GM21515 (cell line): ENCODE data around the gene SMAD7.

Source experiments
- ATAC-seq: cut with Tn5 transposase; IDR thresholded peaks from one replicate; pipeline ENCODE4 v1.9.1; 2021; ENCODE audit not compliant: unreplicated experiment

The SMAD7 gene

DNA sequence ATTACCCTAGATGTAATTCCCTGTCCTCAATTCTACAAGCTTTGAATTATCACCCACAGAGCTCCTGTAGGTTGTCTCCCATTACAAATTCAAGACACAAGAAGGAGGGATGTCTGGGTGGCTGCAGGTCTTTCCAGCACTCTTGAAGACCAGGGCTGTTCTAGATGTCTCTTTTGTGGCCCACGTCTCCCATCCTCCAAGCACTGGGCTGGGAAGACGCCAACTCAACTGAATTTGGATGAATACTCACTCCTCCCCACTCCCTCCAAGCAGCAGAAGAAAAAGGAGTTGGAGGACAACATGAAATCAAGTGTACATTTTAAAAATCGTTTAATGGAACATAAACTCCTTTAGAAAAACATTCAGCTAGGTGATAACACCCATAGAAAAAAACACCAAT is 31.2 kb downstream of the SMAD7 start:
- ATAC-seq = no peak

DNA sequence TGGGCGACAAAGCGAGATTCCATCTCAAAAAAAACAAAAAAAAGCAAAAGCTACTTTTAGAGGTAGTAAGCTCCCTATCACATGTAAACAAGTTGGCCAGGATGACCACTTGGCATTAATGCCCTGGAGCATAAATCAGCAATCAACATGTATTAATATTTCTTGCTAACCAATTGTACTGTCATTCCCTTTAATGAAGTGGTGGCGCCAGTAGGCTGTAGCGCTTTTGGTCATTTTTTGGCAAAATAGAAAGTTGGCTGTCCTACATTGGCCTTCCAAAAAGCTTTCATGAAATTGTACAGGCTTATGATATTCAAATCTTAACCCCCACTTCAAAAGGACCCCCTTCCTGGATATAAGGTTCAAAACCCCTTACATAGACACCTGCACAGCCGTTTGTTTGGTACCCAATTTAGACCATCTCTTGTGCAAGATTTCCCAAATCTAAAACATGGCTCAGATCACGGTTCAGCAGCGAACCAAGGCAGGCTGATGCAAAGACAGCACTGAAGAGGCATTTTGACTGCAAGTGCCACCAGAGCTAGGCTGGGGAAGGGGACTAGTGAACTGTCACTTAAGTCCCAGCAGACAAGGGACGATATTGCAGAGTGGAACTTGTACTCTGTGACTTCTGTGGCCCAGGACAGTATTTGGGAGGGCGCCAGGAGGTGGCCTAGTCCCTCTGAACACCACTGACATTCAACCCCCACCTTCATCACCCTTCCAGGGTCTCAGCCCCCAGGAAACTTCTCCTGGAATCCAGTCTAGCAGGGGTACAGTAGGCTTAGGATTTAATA is 31.9 kb downstream of the SMAD7 start:
- ATAC-seq = no peak

- ATAC-seq = no peak
Measured at GRCh38 chr18:48917579-48918517, 32.9 kb downstream of the SMAD7 start.

DNA sequence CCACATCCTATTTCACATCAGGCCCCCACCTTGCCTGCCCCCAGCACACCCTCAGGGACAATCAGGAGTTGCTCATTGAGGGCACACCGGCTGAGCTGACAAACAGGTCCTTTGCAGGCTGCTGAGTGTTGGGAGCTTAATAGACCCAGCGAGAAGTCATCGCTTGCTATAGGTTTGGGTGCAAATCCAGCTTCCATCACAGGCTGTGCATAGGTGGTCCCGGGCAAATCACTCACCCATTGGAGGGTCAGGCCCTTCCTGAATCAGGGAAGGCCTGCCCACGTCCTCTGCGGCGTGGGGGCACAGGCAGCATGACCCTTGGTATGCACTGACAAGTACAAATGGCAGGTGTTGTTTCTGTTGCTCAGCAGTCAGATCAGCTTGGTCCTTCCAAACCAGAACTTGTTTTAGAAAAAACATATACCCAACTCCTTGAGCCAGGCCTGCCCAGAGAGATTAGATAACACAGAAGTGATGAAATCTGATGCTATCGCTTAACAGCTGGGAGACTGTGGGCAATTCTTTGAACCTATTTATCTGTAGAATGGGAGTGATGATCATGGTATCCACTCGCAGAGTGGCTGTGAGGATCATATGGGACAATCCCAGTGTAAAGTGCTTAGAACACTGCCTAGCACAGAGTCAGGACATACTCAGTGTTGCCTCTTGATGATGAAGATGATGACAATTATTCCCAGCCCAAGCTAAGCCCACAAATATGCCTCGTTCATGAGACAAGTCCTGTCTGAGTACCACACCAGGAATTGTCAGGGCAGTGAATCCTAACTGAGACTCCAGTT is 34.9 kb downstream of the SMAD7 start:
- ATAC-seq = no peak

- ATAC-seq = no peak
Measured at GRCh38 chr18:48914581-48915251, 36.0 kb downstream of the SMAD7 start.

DNA sequence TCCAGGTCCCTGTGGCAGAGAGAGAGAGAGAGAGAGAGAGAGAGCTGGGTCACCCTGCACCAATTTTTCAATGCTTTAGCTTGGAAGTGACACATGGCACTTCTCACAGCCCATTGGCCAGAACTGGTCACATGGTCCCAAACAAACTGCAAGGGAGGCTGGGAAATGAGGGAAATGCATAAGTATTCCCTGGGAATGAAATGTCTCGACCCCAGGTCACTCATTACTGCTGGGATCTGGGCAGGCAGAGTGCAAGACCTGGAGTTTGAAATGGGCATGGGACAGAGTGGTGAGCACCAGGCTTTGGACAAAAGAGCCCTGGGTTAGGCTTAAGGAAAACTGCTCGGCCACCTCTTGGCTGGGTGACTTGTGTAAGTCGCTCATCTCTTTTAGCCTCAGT is 37.0 kb downstream of the SMAD7 start:
- no peak for ATAC-seq

- ATAC-seq = no peak
Measured at GRCh38 chr18:48913201-48913600, 37.6 kb downstream of the SMAD7 start.

DNA sequence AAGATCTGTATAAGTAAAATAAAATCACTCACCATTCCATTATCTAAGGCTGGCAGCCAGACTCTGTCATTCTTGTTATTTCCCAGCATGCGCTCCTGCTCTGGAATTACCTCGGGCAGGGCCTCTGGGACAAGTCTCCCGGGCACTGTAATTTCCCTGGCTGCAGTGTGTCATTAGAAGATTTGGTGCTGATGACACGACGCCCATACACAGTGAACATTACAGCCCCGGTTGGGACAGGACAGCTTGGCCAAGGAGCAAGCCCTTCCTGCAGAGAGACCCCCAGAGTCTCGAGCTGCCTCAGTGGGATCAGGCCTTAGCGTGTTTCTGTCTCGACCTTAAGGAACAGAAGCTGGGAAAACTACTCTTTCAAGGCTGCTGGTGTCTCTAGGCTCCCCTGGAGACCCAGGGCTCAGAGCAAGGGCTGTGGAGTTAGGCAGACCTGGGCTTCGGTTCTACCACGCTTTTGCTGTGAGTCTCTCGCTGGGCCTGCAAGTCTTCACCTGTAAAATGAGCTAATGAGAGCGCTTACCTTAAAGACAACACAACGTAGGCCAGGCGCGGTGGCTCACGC is 39.7 kb downstream of the SMAD7 start:
- ATAC-seq = no peak

DNA sequence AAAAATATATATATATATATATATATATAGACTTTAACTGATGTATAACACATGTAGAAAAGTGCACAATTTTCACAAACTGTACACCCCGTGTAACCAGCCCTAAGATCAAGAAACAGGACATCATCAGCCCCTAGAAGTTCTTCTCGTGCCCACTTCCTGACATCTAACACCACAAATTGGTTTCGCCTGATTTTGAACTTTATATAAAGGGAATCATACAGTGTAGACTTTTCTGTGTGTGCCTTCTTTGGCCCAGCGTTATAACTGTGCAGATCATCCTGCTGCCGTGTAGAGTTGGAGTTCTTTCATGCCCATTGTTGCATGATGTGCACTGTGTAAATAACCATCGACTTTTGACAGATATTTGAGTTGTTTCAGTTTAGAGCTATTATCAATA is 41.0 kb downstream of the SMAD7 start:
- ATAC-seq = no peak

DNA sequence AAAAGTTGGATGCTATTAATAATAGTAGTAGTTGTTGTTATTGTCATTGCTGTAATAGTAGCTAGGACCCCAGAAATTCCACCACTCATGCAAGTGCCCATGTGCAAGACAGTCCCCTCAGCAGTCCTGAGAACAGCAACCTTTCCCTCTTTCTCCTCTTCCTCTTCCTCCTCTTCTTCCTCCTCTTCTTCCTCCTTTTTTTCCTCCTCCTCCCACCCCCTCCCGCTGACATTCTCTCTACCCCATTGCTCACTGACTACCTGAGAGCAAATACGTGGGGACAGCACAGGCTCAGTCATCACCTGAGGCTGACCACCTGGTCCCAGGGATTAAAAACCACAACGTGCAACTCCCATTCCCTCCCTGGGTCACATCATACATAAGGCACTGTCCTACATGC is 41.8 kb downstream of the SMAD7 start:
- ATAC-seq = no peak

DNA sequence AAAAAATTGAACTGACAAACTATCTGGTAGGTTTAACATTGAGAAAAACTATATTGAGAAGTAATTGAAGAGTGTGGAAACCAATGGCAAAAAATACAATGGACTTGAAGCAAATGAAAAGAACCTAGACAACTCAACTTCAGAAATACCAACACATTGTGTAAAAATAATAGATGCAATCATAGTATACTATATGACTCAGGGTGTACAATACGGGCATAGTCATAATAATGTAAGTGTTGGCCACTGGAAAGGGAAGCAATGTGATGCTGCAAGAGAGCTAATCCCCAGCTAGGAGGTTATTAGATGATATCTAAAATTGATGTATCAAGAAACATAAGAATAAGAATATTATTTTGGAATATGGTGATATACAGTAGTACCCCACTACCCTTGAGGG is 45.3 kb downstream of the SMAD7 start:
- no peak for ATAC-seq

DNA sequence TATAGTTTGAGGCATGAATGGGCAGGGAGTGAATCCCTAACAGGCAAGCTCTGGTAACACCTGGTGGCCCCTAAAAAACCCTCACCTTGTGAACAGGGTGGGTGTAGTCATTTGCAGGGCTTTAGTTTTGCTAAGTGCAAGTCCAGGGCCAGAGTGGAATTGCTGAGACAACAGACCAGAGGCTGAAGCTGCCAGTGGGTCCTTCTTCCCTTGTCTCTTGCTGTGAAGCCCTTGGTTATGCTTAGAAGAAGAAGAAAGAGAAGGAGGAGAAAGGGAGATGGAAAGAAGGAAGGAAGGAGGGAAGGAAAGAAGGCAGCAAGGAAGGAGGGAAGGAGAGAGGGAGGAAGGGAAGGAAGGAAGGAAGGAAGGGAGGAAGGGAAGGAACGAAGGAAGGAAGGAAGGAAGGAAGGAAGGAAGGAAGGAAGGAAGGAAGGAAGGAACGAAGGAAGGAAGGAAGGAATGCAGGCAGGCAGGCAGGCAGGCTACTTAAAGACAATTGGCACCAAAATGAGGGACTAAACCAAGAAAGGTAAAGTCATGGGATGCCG is 45.8 kb downstream of the SMAD7 start:
- no peak for ATAC-seq

DNA sequence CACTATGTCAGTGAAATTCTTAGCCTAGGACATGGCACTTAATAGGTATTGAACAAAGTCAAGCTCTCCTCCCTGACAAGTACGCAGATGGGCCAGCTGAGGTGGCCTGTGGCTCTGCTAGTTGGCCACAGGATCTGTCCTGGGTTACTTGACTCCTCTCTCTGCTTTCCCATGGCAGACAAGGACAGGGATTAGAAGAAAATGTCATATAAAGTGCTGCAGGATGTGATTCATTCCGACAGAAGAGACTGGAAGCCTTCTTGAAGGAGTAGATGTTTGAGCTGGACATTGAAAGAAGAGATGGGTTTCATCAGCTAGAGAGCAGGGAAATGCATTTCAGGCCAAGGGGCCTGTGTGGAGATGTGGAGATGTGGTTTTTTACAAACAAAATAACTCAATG is 46.7 kb downstream of the SMAD7 start:
- no peak for ATAC-seq

- ATAC-seq = no peak
Measured at GRCh38 chr18:48902856-48903601, 47.7 kb downstream of the SMAD7 start.

DNA sequence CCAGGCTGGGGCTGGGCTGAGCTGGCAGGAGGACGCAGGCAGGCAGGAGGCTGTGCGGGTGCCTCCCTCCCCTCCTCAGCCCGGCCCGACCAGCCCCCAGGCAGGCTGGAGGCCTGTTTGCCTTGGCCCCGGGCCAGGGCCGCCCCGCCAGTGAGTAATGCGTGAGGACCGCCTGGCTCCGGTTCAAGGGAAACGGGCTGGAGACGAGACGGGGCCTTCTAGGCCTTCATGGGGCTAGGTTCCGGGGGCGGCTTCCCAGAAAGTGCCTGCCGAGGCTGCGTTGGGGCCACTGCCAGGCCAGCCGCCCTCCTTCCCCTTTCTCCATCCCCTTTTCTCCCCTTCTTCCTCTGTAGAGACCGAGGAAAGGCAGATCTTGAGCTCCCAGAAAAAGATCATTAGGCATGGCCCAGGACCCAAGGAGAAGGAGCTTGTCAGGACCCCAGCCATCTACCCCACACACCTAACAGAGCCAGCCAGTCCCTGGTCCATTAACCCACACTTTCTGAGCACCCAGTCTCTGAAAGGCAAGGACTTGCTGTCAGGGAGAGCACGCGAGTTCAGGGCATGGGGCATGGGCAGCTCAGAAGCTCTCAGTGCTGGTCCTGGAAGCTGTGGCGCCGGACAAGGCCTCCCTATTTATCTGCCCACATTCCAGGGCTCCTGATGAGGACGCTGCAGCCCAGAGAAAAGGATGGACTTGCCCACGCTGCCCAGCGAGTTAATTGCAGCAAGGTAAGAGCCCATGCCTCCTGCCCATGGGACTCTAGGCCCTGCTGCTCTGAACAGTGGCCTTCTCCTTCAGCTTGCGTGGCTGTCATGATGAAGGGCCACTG is 48.5 kb downstream of the SMAD7 start:
- ATAC-seq = no peak

- no peak for ATAC-seq
Measured at GRCh38 chr18:48901145-48902022, 49.4 kb downstream of the SMAD7 start.

DNA sequence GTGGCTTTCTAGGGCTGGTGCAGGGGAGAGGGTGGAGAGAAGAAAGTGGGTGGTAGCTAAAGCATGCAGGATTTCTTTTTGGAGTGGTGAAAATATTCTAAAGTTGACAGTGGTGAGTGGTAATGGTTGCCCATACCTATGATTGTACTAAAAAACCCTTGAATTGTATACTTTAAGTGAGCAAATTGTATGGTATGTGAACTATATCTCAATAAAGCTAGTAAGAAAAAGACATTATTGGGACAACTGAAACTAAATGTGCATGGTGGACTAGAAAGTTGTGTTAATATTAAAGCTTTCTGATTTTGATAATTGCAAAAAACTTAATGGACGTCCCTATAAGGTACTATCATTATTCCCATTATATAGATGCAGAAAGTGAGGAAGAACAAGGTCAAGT is 50.3 kb downstream of the SMAD7 start:
- ATAC-seq = no peak
